ENCODE results near the gene BGN. TPM values are rescaled to one million over a fixed set of nuclear protein-coding genes. Genes with fewer than 3 reads are reported as not detected.

Gene BGN
- total RNA-seq, 1 donor from 2014 or later: 50.0 TPM

DNA sequence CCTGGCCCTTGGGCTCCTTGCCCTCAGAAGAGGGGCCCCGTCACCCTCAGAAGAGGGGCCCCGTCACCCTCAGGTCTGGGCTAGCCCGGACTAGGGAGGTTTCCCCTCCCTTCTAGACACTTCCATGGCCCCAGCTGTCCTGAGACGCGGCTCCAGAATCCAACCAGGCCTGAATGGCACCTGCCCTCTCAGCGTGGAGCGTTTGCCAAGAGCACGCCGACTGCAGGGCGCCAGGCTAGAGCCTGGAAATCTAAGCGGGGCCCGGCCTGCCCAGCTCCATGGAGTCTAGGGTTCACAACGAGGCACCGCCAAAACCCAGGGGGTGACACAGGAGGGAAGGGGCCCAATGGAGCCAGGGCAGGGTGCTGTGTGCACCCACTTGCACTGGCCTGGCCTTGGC, 14.8 kb downstream of the BGN start:
- TF ChIP-seq, protein P1, sequence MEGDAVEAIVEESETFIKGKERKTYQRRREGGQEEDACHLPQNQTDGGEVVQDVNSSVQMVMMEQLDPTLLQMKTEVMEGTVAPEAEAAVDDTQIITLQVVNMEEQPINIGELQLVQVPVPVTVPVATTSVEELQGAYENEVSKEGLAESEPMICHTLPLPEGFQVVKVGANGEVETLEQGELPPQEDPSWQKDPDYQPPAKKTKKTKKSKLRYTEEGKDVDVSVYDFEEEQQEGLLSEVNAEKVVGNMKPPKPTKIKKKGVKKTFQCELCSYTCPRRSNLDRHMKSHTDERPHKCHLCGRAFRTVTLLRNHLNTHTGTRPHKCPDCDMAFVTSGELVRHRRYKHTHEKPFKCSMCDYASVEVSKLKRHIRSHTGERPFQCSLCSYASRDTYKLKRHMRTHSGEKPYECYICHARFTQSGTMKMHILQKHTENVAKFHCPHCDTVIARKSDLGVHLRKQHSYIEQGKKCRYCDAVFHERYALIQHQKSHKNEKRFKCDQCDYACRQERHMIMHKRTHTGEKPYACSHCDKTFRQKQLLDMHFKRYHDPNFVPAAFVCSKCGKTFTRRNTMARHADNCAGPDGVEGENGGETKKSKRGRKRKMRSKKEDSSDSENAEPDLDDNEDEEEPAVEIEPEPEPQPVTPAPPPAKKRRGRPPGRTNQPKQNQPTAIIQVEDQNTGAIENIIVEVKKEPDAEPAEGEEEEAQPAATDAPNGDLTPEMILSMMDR (IDR thresholded peaks at IDR 0.05; ENCODE audit: insufficient read depth, low read depth, low read length): no peak
- no peak for TF ChIP-seq EZH2 (IDR thresholded peaks at IDR 0.05; ENCODE audit: insufficient read depth, low read length)
- Mint-ChIP-seq H3K9me3 (ENCODE audit: unreplicated experiment) (no peaks in the 10 kb centered on the region), H3K36me3 (ENCODE audit: low read depth, unreplicated experiment) (peaks cover 2% of the 10 kb centered on the region), H3K27me3 (ENCODE audit: low read depth, unreplicated experiment) (peaks cover 1% of the 10 kb centered on the region), H3K27ac (ENCODE audit: unreplicated experiment) (no peak overlapping the region), H3K4me1 (ENCODE audit: low read depth, unreplicated experiment) (no peaks in the 10 kb centered on the region), H3K4me3 (ENCODE audit: unreplicated experiment) (no peak overlapping the region)
- FAIRE-seq: no peak
- DNase-seq (ENCODE audit: low read depth): no peak
- Histone ChIP-seq H3K27ac (ENCODE audit: low read depth, low read length) (no peak overlapping the region), H3K9me3 (ENCODE audit: insufficient read depth, low read depth, low read length) (no peaks in the 10 kb centered on the region), H3K4me3 (ENCODE audit: insufficient read depth, low read depth, low read length) (no peak overlapping the region), H3K27me3 (ENCODE audit: insufficient read depth, low read length) (no peaks in the 10 kb centered on the region), H3K4me1 (ENCODE audit: insufficient read depth, low read length) (peaks cover 3% of the 10 kb centered on the region), H4K20me1 (ENCODE audit: insufficient read depth, low read length) (peaks cover 21% of the 10 kb centered on the region), H3K9ac (ENCODE audit: low read length) (no peak overlapping the region), H2AFZ (ENCODE audit: low read depth, low read length) (no peak overlapping the region), H3K79me2 (ENCODE audit: insufficient read depth, low read length) (no peaks in the 10 kb centered on the region), H3K36me3 (ENCODE audit: insufficient read depth, low read length) (no peaks in the 10 kb centered on the region), H3K4me2 (ENCODE audit: low read length) (no peak overlapping the region)

DNA sequence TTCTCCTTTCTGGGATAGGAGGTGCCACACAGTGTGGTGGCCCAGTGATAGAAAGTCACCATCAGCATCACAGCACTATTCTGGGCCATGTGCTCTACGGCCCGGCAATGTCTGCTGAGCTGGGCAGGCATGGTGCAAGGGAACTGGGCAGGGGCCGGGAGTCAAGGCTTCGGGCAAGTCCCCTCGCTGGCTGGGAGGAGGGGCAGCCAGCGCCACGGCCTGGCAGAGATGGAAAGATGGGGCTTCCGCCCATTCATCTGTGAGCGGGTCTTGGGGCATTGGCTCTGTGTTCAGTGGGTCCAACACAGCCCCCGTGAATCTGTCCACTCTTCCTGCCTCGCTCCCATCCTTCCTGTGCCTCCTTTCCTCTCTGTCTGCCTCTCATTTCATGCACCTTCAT, 15.6 kb downstream of the BGN start:
- TF ChIP-seq EZH2 (IDR thresholded peaks at IDR 0.05; ENCODE audit: insufficient read depth, low read length): no peak
- TF ChIP-seq, protein P1 (IDR thresholded peaks at IDR 0.05; ENCODE audit: insufficient read depth, low read depth, low read length): no peak
- no peak overlapping the region for H3K27ac ChIP-seq (ENCODE audit: low read depth, low read length)
- Mint-ChIP-seq H3K4me3 (ENCODE audit: unreplicated experiment) (no peak overlapping the region), H3K36me3 (ENCODE audit: low read depth, unreplicated experiment) (peaks cover 2% of the 10 kb centered on the region), H3K4me1 (ENCODE audit: low read depth, unreplicated experiment) (no peaks in the 10 kb centered on the region), H3K27ac (ENCODE audit: unreplicated experiment) (no peak overlapping the region), H3K9me3 (ENCODE audit: unreplicated experiment) (no peaks in the 10 kb centered on the region), H3K27me3 (ENCODE audit: low read depth, unreplicated experiment) (peaks cover 1% of the 10 kb centered on the region)
- H3K9ac ChIP-seq (ENCODE audit: low read length): no peak overlapping the region
- no peaks in the 10 kb centered on the region for H3K36me3 ChIP-seq (ENCODE audit: insufficient read depth, low read length)
- no peak overlapping the region for H2AFZ ChIP-seq (ENCODE audit: low read depth, low read length)
- H3K4me3 ChIP-seq (ENCODE audit: insufficient read depth, low read depth, low read length): no peak overlapping the region
- H3K4me1 ChIP-seq (ENCODE audit: insufficient read depth, low read length): peaks cover 3% of the 10 kb centered on the region
- H3K4me2 ChIP-seq (ENCODE audit: low read length): no peak overlapping the region
- no peaks in the 10 kb centered on the region for H3K9me3 ChIP-seq (ENCODE audit: insufficient read depth, low read depth, low read length)
- FAIRE-seq (no peak), DNase-seq (ENCODE audit: low read depth) (no peak)
- no peaks in the 10 kb centered on the region for H3K79me2 ChIP-seq (ENCODE audit: insufficient read depth, low read length)
- no peaks in the 10 kb centered on the region for H3K27me3 ChIP-seq (ENCODE audit: insufficient read depth, low read length)
- H4K20me1 ChIP-seq (ENCODE audit: insufficient read depth, low read length): peaks cover 21% of the 10 kb centered on the region

DNA sequence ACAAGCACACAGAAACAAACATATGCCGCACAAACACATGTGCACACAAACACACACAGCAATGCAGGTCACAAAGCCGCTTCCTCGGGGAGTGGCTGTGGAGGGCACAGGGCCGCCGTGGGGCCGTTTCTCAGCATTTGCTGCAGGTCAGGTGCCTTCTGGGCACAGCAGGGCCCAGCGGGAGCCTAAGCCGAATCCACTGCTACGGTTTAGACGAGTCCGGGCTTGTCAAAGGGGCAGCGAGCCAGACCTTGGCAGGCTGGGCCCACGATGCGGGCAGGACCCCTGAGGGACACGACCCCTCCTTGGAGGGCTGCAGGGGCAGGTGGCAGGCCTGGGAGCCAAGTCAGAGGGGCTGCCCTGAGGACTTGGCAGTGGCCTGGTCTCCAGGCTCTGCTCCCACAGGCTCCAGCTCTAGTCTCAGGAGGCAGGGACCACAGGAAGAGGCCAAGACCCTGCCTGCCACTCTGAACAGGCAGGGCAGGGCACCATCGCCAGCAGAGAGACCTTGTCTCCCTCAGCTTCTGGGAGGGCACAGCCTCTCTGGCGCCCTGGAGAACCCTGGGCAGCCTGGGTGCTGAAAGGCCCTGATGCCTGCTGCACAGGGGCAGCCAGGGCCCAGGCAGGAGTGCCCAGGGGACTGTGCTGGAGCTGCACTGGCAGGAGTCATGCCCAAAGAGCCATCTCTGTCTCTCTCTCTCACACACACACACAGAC, 17.2 kb downstream of the BGN start:
- Histone ChIP-seq H3K27me3 (ENCODE audit: insufficient read depth, low read length) (peaks cover 6% of the 10 kb centered on the region), H3K27ac (ENCODE audit: low read depth, low read length) (no peak overlapping the region), H3K9me3 (ENCODE audit: insufficient read depth, low read depth, low read length) (no peaks in the 10 kb centered on the region), H3K9ac (ENCODE audit: low read length) (no peak overlapping the region), H3K4me2 (ENCODE audit: low read length) (no peak overlapping the region), H3K36me3 (ENCODE audit: insufficient read depth, low read length) (no peaks in the 10 kb centered on the region), H3K4me1 (ENCODE audit: insufficient read depth, low read length) (peaks cover 3% of the 10 kb centered on the region), H4K20me1 (ENCODE audit: insufficient read depth, low read length) (peaks cover 26% of the 10 kb centered on the region), H3K4me3 (ENCODE audit: insufficient read depth, low read depth, low read length) (no peak overlapping the region), H2AFZ (ENCODE audit: low read depth, low read length) (no peak overlapping the region), H3K79me2 (ENCODE audit: insufficient read depth, low read length) (no peaks in the 10 kb centered on the region)
- DNase-seq (ENCODE audit: low read depth): no peak
- TF ChIP-seq EZH2 (IDR thresholded peaks at IDR 0.05; ENCODE audit: insufficient read depth, low read length): no peak
- TF ChIP-seq, protein P1 (IDR thresholded peaks at IDR 0.05; ENCODE audit: insufficient read depth, low read depth, low read length): no peak
- Mint-ChIP-seq H3K36me3 (ENCODE audit: low read depth, unreplicated experiment) (peaks cover 2% of the 10 kb centered on the region), H3K27ac (ENCODE audit: unreplicated experiment) (no peak overlapping the region), H3K27me3 (ENCODE audit: low read depth, unreplicated experiment) (peaks cover 7% of the 10 kb centered on the region), H3K9me3 (ENCODE audit: unreplicated experiment) (no peaks in the 10 kb centered on the region), H3K4me3 (ENCODE audit: unreplicated experiment) (no peak overlapping the region), H3K4me1 (ENCODE audit: low read depth, unreplicated experiment) (peaks cover 3% of the 10 kb centered on the region)
- FAIRE-seq: no peak

Data from astrocyte (in vitro differentiated cells and primary cell).